Body of pancreas (tissue), 4 donors: Measurements from ENCODE around the gene SHROOM2.

Source experiments
- CTCF ChIP-seq, 7 experiments: fragments of 450-650 bp in 4 of 7; fragments of 200-600 bp in 3 of 7; sonication (generic) in 3 of 7; IDR thresholded peaks; one replicate each; pipeline ENCODE4 v1.5.1; 2016 to 2019; ENCODE audit warnings: antibody characterized with exemption in 7 of 7
- POLR2A ChIP-seq, 3 donors: fragments of 450-650 bp; IDR thresholded peaks; one replicate each; pipeline ENCODE4 v1.6.1; 2016; ENCODE audit warnings: antibody characterized with exemption in 3 of 3, mild to moderate bottlenecking in 2 of 3

GRCh38 chrX:9917861-9918260 is 131.6 kb downstream of the SHROOM2 start:
- no peak for TF ChIP-seq CTCF (IDR thresholded peaks at IDR 0.05)
- TF ChIP-seq POLR2A (IDR thresholded peaks at IDR 0.05), result no peak
